Activated CD8-positive, alpha-beta memory T cell treated with anti-CD3 and anti-CD28 coated beads for 48 hours (primary cell): ENCODE results near the gene GYS2.
"Not testable (repeated sequence)": the region's sequence is repeated elsewhere in the genome, so short reads cannot be mapped to it uniquely, and the experiment has no call there.

Experiments
- DNase-seq, 3 experiments: peaks; one replicate each; pipeline ENCODE4 v3.0.0-alpha.2; 2020; ENCODE audit warnings: low read depth in 2 of 3, low spot score in 2 of 3

Gene GYS2

GRCh38 chr12:21602774-21603173, 1.9 kb downstream of the GYS2 start:
- no peak for DNase-seq

DNA sequence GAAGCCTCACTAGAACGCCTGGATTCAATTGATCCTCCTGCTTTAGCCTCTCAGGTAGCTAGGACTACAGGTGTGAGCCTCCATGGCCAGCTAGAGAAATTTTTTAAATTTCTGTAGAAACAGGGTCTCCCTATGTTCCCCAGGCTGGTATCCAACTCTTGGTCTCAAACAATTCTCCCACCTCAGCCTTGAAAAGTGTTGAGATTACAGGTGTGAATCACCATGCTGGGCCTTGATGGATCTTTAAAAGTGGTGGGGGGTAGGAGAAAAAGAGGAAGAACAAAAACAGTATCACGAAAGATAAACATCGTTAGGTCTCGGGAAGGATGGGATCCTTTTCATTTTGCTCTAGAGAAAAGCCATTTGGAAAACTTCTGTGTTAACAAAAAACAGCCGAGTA, 4.5 kb downstream of the GYS2 start:
- DNase-seq = no peak

- DNase-seq = no peak
Measured at GRCh38 chr12:21599143-21599999, 5.3 kb downstream of the GYS2 start.

GRCh38 chr12:21598651-21599050, 6.0 kb downstream of the GYS2 start:
- no peak for DNase-seq

GRCh38 chr12:21595356-21595755, 9.3 kb downstream of the GYS2 start:
- not testable (repeated sequence) for DNase-seq

DNA sequence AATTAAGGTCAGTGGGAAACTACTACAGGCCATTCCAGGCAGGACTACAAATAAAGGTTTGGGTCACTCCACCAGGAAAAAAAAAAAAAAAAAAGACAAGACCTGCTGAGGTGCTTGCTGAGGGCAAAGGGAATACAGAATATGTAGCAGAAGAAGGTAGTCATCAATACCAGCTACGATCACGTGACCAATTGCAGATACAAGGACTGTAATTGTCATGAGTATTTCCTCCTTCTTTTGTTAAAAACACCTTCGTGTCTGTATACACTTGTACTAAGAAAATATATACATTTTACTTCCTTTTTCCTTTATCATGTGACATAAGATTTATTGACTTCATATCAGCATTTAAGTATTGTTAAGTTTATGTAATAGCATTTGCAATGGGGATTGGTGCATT, 19.2 kb downstream of the GYS2 start:
- no peak for DNase-seq

DNA sequence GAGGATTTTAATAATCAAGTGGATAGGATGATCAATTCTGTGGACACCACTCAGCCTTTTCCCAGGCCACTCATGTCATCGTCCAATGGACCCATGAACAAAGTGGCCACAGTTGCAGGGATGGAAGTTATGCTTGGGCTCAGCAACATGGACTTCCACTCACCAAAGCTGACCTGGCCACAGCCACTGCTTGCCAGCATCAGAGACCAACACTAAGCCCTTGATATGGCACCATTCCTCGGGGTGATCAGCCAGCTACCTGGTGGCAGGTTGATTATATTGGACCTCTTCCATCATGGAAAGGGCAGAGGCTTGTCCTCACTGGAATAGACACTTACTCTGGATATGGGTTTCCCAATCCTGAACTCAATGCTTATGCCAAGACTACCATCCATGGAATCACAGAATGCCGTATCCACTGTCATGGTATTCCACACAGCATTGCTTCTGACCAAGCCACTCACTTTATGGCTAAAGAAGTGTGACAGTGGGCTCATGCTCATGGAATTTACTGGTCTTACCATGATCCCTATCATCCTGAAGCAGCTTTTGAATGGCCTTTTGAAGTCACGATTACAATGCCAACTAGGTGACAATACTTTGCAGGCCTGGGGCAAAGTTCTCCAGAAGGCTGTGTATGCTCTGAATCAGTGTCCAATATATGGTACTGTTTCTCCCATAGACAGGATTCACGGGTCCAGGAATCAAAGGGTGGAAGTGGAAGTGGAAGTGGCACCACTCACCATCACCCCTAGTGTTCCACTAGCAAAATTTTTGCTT, 20.1 kb downstream of the GYS2 start:
- not testable (repeated sequence) for DNase-seq

GRCh38 chr12:21583587-21583986, 21.1 kb downstream of the GYS2 start:
- no peak for DNase-seq

DNA sequence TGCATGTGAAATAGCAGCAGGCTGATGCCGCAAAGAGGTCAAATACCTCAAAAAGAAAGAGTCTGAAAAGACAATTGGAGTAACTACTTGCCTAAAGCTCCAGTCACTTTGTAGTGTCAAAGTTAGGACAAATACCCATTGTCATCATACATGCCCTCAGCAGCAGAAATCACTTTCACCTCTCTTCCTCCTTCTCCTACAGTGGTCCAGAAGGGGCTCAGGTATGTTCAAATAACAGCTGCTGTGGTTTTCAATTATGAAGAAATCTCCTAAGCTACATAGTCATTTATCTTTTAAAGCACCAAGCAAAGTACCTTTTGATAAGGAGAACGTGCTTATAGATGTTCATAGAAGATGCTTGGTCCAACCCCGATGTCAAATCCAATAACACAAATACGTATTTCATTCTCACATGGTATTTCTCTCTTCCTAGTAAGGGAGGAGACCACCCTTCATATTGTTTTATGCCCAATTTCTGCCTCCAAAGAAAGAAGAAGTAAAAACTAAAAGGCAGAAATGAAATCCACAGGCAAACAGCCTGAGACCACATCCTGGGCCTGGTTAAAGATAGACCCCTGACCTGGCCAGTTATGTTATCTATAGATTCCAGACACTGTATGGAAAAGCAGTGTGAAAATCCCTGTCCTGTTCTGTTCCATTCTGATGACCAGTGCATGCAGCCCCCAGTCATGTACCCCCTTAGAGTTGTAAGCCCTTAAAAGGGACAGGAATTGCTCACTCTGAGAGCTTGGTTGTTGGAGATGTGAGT, 23.7 kb downstream of the GYS2 start:
- DNase-seq = no peak

DNA sequence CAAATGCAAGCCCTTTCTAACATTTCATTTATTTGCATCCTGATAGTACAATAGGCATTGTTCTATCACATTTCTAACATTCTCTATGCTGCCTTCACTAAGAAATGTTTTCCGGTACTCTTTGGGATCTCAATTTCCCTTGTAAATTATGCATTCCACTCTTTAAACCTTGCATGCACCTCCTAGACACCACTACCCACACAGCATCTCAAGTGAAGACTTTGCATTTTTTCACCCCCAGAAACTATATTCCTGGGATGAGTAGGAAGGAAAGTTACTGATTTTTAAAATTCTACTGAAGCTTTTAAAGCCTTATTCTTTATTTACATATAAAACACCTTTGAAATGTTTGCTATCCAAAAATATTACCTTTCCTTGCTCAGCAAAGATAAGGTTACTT, 27.1 kb downstream of the GYS2 start:
- no peak for DNase-seq

- no peak for DNase-seq
Measured at GRCh38 chr12:21576431-21576830, 28.2 kb downstream of the GYS2 start.

DNA sequence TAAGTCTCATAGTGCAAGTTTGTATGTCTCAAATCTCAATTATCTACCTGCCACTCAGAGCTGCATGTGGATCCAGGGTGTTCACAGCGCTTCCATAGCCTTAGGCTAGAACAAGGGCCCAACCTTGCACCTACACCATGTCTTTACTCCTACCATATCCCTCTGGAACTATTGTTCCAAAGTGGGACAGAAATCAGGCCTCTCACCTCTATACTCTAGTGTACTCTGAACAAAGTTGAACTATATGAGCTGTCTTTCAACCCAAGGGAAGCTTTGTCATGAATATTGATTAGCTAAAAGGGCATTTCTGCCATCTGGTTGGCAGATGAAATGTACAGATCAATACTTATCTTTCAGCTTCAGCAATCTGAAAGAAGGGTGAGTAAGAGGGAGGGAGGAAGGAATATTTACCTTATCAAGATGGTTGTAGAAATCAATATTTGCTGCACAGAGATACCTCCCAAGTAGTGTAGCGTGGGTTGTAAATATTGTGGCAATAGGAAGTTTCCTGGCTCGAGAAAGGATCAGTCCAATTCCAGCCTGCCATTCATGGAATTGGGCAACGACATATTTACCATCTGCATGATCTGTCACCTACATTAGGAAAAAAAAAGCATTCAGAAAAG, 30.8 kb downstream of the GYS2 start:
- DNase-seq = no peak

- DNase-seq = no peak
Measured at GRCh38 chr12:21571046-21571445, 33.6 kb downstream of the GYS2 start.

DNA sequence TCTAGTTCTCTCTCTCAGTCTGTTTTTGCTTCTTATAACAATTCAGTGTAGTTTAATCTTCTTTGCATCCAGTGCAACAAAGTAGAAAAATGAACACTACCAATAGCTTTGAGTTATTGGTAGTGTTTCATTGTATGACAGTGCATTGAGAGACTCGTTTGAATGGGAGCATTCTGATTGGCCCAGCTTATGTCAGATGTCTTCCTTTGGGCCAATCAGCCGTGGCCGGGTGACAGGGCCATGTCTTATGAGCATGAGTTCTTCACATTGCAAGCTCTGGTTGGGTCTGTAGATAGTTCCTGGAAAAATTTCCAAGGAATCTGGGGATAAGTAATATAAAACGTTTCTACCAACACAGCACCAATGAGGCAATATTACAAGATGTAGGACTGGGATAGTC, 36.5 kb downstream of the GYS2 start:
- DNase-seq = no peak

GRCh38 chr12:21566907-21567394, 37.7 kb downstream of the GYS2 start:
- no peak for DNase-seq

DNA sequence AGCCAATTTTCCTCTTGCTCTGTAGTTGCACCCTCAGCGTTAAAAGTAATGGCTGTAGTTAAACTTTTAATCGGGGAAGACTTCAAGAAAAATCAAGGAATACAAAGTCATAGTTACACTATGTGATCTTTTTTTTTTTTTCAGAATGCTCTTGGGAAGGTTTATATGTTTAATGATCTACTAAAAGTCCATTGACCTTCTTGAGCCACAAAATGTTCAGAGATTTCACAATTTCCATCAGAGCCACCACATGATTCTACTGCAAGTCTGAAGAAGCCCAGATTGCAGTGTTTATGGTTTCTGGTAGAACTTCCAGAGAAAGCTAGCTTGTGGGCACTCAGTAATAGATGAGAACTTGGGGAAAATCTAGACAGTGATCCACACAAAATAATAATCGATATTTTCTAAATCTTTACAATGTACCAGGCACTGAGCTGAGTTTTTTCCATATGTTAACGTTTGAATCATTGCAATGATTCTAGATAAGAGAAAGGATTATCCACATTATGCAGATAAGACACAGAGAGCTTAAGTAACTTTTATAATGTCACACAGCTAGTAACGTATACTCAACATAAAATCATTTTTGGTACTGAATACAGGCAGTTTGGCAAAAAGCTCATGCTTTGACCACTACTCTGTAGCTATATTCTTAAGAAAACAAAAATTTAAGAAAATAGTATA, 38.3 kb downstream of the GYS2 start:
- no peak for DNase-seq

DNA sequence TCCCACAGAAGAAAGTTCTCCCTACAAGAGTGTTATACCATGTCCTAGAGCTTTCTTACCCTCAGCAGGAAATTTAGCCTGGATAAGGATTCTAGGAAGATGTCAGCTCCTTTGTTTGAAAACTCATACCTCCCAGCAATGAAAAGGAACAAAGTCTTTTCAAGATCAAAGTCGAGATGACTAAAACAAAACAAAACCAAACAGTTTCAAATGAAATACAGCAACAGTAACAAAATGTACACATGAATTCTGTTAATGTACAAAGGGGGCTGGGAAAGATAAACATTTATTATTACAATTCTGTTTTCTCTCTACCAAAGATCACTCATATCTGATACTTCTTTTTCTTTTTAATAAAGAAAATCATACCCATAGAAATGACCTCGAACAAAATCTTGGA, 41.8 kb downstream of the GYS2 start:
- DNase-seq = no peak

DNA sequence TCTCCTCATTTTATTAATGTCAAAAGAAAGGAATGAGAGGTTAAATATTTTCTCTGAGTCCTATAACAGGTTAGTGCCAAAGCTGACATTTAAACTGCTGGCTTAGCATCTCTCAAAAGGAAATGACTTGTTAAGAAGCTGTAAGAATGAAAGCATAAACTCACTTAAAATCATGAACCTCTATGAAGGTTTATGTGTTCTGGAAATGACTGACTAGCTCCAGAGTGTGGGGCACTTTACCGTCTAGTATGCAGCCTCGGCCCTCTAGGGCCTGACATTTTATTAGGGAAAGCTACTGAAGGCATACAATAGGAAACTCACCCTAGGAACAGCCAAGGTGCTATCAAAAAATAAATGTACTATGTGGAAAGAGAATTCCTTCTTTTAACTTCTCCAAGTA, 43.5 kb downstream of the GYS2 start:
- no peak for DNase-seq

- DNase-seq = no peak
Measured at GRCh38 chr12:21559855-21560569, 44.6 kb downstream of the GYS2 start.
